RWPE1 (cell line): ENCODE data around the gene OR10G2.

Source experiments
- CTCF ChIA-PET: fragments of 350-600 bp; sonication (Branson Sonifier 250); formaldehyde crosslinking; extraction: SDS; loops from one replicate; lab custom pipeline; 2021; lab: Yijun Ruan, JAX
- POLR2A ChIA-PET: fragments of 400-600 bp; formaldehyde crosslinking; extraction: SDS; loops from one replicate; lab custom pipeline; 2020; ENCODE audit warnings: antibody characterized with exemption; ENCODE audit not compliant: low non-redundant PET; lab: Yijun Ruan, JAX
- DNase-seq: peaks from one replicate; pipeline ENCODE4 v3.0.0; 2012; ENCODE audit warnings: low spot score
- H3K27ac ChIP-seq: fragments of 450-650 bp; 2 replicates; pipeline ENCODE4 v1.5.1; 2017
- CTCF ChIP-seq: fragments of 450-650 bp; conservative IDR thresholded peaks from 2 replicates; pipeline ENCODE4 v1.5.1; 2017; ENCODE audit warnings: low read depth, mild to moderate bottlenecking

The OR10G2 gene

DNA sequence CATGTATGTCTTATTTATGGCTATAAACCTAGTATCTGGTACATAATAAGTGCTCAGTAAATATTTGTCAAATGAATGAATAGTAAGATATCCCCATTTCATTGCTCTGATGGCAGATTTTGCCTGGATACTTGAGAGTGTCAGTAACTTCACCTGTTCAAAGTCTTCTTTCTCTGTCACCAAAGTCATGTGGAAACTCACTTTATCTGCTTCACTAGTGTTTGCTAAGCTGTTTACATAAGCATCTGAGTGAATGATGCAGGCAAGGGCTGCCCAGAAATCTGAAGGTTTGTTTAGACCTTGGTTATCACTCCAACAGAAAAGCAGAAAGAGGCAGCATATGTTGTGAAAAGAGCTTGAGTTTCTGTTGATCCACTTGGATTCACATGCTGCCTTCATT is 34.5 kb upstream of the OR10G2 start:
- CTCF ChIA-PET, result no interaction called here
- no peak for DNase-seq
- POLR2A ChIA-PET, result no interaction called here
- no peak overlapping the region for H3K27ac ChIP-seq
- TF ChIP-seq CTCF, result no peak

DNA sequence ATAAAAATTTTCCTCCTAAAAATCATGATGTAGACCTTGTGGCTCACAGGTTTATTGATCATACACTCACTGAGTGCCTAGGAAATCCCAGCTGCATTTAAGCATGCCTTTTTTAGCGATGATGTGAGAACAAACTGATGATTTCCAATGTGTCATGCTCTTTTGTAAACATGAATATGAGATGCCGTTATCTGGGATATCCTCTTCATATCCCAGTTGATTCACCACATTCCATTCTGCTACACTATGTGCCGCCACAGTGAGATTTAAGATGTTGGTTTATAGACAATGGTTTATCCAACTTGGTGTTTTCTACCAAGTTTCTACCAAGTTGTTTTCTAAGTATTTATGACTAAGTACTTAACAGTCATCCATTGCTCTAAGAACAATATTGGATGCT is 33.6 kb upstream of the OR10G2 start:
- peak; percentile 8 for DNase-seq
- ChIA-PET POLR2A (no interaction called here), CTCF (no interaction called here)
- TF ChIP-seq CTCF, result no peak
- H3K27ac ChIP-seq, result no peak overlapping the region

DNA sequence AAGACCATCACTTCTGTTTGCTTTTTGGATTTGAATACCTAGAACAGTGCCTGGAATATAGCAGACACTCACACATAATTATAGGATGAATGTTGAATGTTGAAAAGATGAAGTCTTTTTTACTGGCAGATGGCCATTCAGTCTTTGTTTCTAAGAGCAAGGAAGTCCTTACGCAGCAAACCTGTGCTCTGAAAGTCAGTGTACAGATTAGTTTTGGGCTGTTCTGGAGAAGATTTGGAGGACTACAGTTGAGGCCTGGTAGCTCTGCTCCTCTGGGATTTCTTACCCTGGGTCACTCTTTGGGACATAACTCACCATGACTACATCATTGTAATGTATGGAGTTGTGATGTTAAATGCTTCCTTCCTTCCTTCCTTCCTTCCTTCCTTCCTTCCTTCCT is 22.2 kb upstream of the OR10G2 start:
- TF ChIP-seq CTCF, result no peak

DNA sequence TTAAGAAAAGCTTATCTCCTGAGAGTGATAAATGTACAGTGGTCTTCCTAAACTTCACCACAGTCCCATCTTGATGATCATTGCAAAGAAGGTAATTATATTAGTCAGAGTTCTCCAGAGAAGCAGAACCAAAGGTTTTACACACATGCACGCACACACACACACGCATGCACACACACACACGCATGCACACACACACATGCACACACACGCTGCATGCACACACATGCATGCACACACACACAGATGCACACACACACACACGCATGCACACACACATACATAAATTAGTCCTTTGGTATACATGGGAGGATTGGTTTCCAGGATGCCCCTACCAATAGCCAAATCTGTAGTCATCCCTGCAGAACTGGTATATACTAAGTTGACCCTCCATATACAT is 19.5 kb upstream of the OR10G2 start:
- H3K27ac ChIP-seq, result no peak overlapping the region
- ChIA-PET CTCF (no interaction called here), POLR2A (no interaction called here)
- no peak for DNase-seq
- no peak for TF ChIP-seq CTCF

More for the DNA sequence above, 22.2 kb upstream of the OR10G2 start:
- no peak overlapping the region for H3K27ac ChIP-seq
- ChIA-PET CTCF (no interaction called here), POLR2A (no interaction called here)
- DNase-seq, result no peak

DNA sequence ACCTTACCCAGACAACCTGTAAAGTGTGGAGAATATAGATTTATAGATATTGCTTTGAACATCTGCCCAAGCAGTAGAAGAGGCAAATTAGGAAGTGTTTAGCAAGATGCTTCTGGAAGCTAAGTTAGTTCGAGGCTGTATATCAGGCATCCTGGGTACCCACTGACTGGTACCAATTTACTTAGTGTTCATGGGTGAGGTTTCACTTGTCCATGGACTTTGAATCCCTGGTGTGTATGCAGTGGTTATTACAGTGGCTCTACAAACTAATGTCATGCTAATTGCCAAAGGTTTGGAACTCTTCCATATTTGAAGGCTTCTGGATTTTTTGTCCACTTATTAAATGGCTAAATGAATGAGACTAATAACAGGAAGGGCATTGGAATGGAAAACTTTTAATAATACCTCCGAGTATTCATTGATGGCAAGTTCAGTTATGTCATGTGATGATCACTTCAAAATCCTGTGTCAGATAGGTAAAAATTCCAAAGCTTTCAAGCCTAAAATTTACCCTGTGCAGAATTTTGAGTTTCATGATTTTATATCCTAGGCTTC is 18.7 kb upstream of the OR10G2 start, which contains the start of gene OR4E2:
Gene OR4E2, plus strand, starts transcription at position 505 of the 555 bp plus-strand sequence. CDS start 11,248 bp downstream, outside the sequence.
- no peak for TF ChIP-seq CTCF
- ChIA-PET POLR2A (no interaction called here), CTCF (no interaction called here)

GRCh38 chr14:21652209-21652808 is 17.6 kb upstream of the OR10G2 start:
- DNase-seq, result no peak
- CTCF ChIA-PET, result no interaction called here
- TF ChIP-seq CTCF, result no peak
- no peak overlapping the region for H3K27ac ChIP-seq
- POLR2A ChIA-PET, result no interaction called here

More for the DNA sequence above, 18.7 kb upstream of the OR10G2 start, which contains the start of gene OR4E2:
- DNase-seq, result no peak
- H3K27ac ChIP-seq, result no peak within 1 kb of the TSS
